Measurements from ENCODE around the gene RSPO3. TPM values are rescaled to one million over a fixed set of nuclear protein-coding genes. Genes with fewer than 3 reads are reported as not detected.

Gene RSPO3
- total RNA-seq, 1 experiment from 2014 or later, result 0.52 TPM

DNA sequence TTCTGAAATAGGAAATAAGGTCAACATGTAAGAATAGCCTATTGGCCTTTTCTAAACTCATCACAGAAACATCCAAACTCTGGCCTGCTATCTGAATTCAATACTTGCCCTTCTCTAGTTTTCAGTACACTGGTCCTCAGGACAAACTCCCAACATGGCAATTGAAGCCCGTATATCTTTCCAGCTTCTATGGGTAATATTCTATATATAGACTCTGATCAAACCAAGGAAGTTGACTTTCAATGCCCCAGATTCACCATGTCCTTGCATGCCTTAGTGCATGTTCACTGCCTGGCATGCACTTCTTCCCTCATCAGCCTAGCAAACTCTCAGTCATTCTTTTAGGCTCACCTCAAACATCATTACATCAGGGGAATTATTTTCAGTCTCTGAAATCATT, 73.2 kb downstream of the RSPO3 start:
- POLR2A ChIA-PET (ENCODE audit: low non-redundant PET), result no interaction called here
- DNase-seq (ENCODE audit: low spot score), result no peak
- Histone ChIP-seq H3K9me3 (ENCODE audit: low read depth, low read length, poor library complexity, severe bottlenecking) (no peaks in the 10 kb centered on the region), H3K4me1 (ENCODE audit: insufficient read depth, low read length, poor library complexity, severe bottlenecking) (no peaks in the 10 kb centered on the region), H3K27me3 (replicated peaks; ENCODE audit: insufficient read depth, low read depth, low read length, poor library complexity) (no peaks in the 10 kb centered on the region), H3K27ac (ENCODE audit: low read depth, low read length, poor library complexity, severe bottlenecking) (no peak overlapping the region), H3K36me3 (ENCODE audit: insufficient read depth, low read length, poor library complexity, severe bottlenecking) (no peaks in the 10 kb centered on the region), H3K4me3 (ENCODE audit: low read depth, low read length, poor library complexity, severe bottlenecking) (no peak overlapping the region)
- no TSS peak for BruUV-seq (replicated peaks)
- TF ChIP-seq, protein P1, sequence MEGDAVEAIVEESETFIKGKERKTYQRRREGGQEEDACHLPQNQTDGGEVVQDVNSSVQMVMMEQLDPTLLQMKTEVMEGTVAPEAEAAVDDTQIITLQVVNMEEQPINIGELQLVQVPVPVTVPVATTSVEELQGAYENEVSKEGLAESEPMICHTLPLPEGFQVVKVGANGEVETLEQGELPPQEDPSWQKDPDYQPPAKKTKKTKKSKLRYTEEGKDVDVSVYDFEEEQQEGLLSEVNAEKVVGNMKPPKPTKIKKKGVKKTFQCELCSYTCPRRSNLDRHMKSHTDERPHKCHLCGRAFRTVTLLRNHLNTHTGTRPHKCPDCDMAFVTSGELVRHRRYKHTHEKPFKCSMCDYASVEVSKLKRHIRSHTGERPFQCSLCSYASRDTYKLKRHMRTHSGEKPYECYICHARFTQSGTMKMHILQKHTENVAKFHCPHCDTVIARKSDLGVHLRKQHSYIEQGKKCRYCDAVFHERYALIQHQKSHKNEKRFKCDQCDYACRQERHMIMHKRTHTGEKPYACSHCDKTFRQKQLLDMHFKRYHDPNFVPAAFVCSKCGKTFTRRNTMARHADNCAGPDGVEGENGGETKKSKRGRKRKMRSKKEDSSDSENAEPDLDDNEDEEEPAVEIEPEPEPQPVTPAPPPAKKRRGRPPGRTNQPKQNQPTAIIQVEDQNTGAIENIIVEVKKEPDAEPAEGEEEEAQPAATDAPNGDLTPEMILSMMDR (conservative IDR thresholded peaks at IDR 0.05; ENCODE audit: low read depth, low read length), result no peak
- TF ChIP-seq EZH2 (IDR thresholded peaks at IDR 0.05; ENCODE audit: borderline replicate concordance, low read depth, low read length, poor library complexity, severe bottlenecking), result no peak
- intact Hi-C loops (cut with micrococcal nuclease; ENCODE audit: unreplicated experiment), result loop anchor here (2.0 to 10.0 kb wide), 3 partner anchors 71 to 537 kb away; no protein-coding TSS in a partner anchor
- CTCF ChIA-PET, result no interaction called here

DNA sequence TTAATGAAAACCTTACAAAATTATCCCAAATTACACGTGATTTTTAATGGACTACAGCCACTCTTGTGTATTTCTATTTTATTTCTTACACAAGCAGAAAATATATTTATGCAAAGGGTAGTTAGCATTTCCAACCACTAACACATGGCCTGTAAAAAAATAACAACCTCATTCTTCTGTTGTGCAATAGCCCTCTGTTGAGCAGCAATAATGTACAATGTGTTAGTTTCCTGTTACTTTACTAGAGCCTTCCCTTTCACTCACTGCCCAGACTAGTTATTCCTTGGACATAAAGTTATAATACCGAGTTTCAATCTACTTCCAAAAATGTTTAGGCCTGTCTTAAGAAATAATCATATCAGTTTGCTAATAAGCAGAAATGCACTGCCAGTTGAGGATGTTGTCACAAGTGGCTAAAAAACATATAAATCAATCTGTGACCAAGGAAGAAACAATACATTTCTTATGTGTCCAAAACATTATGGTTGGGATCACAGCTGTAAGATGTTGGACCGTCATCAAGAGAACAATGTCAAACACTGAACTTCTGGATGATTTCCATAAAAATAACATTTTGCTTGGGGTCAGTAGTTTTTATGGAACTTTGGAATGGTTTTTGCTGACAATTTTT, 74.6 kb downstream of the RSPO3 start:
- no peaks in the 10 kb centered on the region for H3K9me3 ChIP-seq (ENCODE audit: low read depth, low read length, poor library complexity, severe bottlenecking)

DNA sequence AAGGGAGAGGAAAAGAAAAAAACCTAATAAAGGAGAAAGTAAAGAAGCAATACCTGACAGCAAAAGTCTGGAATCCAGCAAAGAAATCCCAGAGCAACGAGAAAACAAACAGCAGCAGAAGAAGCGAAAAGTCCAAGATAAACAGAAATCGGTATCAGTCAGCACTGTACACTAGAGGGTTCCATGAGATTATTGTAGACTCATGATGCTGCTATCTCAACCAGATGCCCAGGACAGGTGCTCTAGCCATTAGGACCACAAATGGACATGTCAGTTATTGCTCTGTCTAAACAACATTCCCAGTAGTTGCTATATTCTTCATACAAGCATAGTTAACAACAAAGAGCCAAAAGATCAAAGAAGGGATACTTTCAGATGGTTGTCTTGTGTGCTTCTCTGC, 77.4 kb downstream of the RSPO3 start:
- H3K9me3 ChIP-seq (ENCODE audit: low read depth, low read length, poor library complexity, severe bottlenecking), result no peaks in the 10 kb centered on the region
- no TSS peak for BruUV-seq (replicated peaks)
- H3K27me3 ChIP-seq (replicated peaks; ENCODE audit: insufficient read depth, low read depth, low read length, poor library complexity), result no peaks in the 10 kb centered on the region
- H3K4me1 ChIP-seq (ENCODE audit: insufficient read depth, low read length, poor library complexity, severe bottlenecking), result no peaks in the 10 kb centered on the region
- H3K36me3 ChIP-seq (ENCODE audit: insufficient read depth, low read length, poor library complexity, severe bottlenecking), result no peaks in the 10 kb centered on the region
- TF ChIP-seq, protein P1 (conservative IDR thresholded peaks at IDR 0.05; ENCODE audit: low read depth, low read length), result no peak
- TF ChIP-seq EZH2 (IDR thresholded peaks at IDR 0.05; ENCODE audit: borderline replicate concordance, low read depth, low read length, poor library complexity, severe bottlenecking), result no peak
- H3K27ac ChIP-seq (ENCODE audit: low read depth, low read length, poor library complexity, severe bottlenecking), result no peak overlapping the region
- ChIA-PET POLR2A (ENCODE audit: low non-redundant PET) (no interaction called here), CTCF (no interaction called here)
- no peak overlapping the region for H3K4me3 ChIP-seq (ENCODE audit: low read depth, low read length, poor library complexity, severe bottlenecking)
- intact Hi-C loops (cut with micrococcal nuclease; ENCODE audit: unreplicated experiment), result loop anchor here (10.0 kb wide), 2 partner anchors 349 to 541 kb away; no protein-coding TSS in a partner anchor
- no peak for DNase-seq (ENCODE audit: low spot score)

More for the DNA sequence above, 74.6 kb downstream of the RSPO3 start:
- Histone ChIP-seq H3K4me1 (ENCODE audit: insufficient read depth, low read length, poor library complexity, severe bottlenecking) (no peaks in the 10 kb centered on the region), H3K27ac (ENCODE audit: low read depth, low read length, poor library complexity, severe bottlenecking) (no peak overlapping the region), H3K27me3 (replicated peaks; ENCODE audit: insufficient read depth, low read depth, low read length, poor library complexity) (no peaks in the 10 kb centered on the region), H3K4me3 (ENCODE audit: low read depth, low read length, poor library complexity, severe bottlenecking) (no peak overlapping the region), H3K36me3 (ENCODE audit: insufficient read depth, low read length, poor library complexity, severe bottlenecking) (no peaks in the 10 kb centered on the region)
- POLR2A ChIA-PET (ENCODE audit: low non-redundant PET), result no interaction called here
- TF ChIP-seq EZH2 (IDR thresholded peaks at IDR 0.05; ENCODE audit: borderline replicate concordance, low read depth, low read length, poor library complexity, severe bottlenecking), result no peak
- TF ChIP-seq, protein P1 (conservative IDR thresholded peaks at IDR 0.05; ENCODE audit: low read depth, low read length), result no peak
- no peak for DNase-seq (ENCODE audit: low spot score)
- CTCF ChIA-PET, result no interaction called here
- BruUV-seq (replicated peaks), result no TSS peak
- intact Hi-C loops (cut with micrococcal nuclease; ENCODE audit: unreplicated experiment), result loop anchor here (10.0 kb wide), 2 partner anchors 352 to 538 kb away; no protein-coding TSS in a partner anchor

Data from A673 (cell line).